DOHH2 (cell line): ENCODE results near the gene TBCD.

Source experiments
- CTCF ChIP-seq: fragments of 200-600 bp; sonication (generic); IDR thresholded peaks from one replicate; pipeline ENCODE4 v1.5.1; 2014; ENCODE audit warnings: antibody characterized with exemption, mild to moderate bottlenecking, low read depth, low read length; ENCODE audit not compliant: poor library complexity, severe bottlenecking
- EZH2phosphoT487 ChIP-seq: fragments of 200-600 bp; sonication (generic); IDR thresholded peaks from 2 replicates; pipeline ENCODE4 v1.6.1; 2017; ENCODE audit warnings: borderline replicate concordance, mild to moderate bottlenecking, antibody characterized with exemption, low read length, moderate library complexity, mixed read lengths

- no peak for TF ChIP-seq CTCF
- no peak for TF ChIP-seq EZH2phosphoT487
Measured at GRCh38 chr17:82703036-82703745, 48.7 kb upstream of the TBCD start.
